ENCODE data around the gene AVEN.

The AVEN gene

GRCh38 chr15:33864360-33865075 lies 174.5 kb downstream of the AVEN start:
- no peak overlapping the region for H2AFZ ChIP-seq (ENCODE audit: low read length)
- TF ChIP-seq EZH2phosphoT487 (IDR thresholded peaks at IDR 0.05; ENCODE audit: borderline replicate concordance) (no peak), CTCF (conservative IDR thresholded peaks at IDR 0.05; ENCODE audit: low read length) (no peak)
- H3K4me3 ChIP-seq (ENCODE audit: low read length, poor library complexity, severe bottlenecking): no peak overlapping the region
- H3K36me3 ChIP-seq (ENCODE audit: insufficient read depth, low read length): peaks cover 9% of the 10 kb centered on the region; the same call in 1 of the 2 replicates
- H3K4me2 ChIP-seq (ENCODE audit: low read depth, low read length, poor library complexity, severe bottlenecking): no peak overlapping the region
- H3K79me2 ChIP-seq (ENCODE audit: insufficient read depth, low read length): no peaks in the 10 kb centered on the region
- H3K9ac ChIP-seq (ENCODE audit: low read depth, low read length, poor library complexity, severe bottlenecking): no peak overlapping the region
- H3K4me1 ChIP-seq (ENCODE audit: insufficient read depth, low read length, poor library complexity, severe bottlenecking): no peaks in the 10 kb centered on the region
- no peaks in the 10 kb centered on the region for H3F3A ChIP-seq (ENCODE audit: low read depth)
- H3K9me3 ChIP-seq (ENCODE audit: insufficient read depth, low read depth, low read length): no peaks in the 10 kb centered on the region
- H3K27me3 ChIP-seq (ENCODE audit: insufficient read depth, low read length, poor library complexity, severe bottlenecking): no peaks in the 10 kb centered on the region
- H3K9me2 ChIP-seq (replicated peaks; ENCODE audit: low read depth, low read length): no peaks in the 10 kb centered on the region
- no peaks in the 10 kb centered on the region for H4K20me1 ChIP-seq (ENCODE audit: insufficient read depth, low read length, poor library complexity, severe bottlenecking)

DNA sequence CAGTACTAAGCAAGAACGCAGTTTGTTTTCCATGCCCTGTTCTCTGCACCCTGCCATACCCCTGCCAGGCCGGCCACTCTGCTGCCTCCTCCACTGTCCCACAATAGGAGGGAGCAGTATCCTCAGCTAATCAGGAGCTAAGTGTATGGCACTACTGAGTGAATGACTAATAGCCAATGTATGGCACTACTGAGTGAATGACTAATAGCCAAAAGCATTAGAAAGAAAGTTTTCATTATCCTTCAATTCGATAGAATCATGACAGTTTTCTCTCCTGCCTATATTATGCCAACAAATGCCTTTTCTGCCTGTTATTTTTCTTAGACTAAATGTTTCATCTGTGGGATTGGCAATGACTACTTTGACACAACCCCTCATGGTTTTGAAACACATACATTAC lies 178.2 kb downstream of the AVEN start:
- no peak overlapping the region for H3K4me2 ChIP-seq (ENCODE audit: low read depth, low read length, poor library complexity, severe bottlenecking)
- peaks cover 2% of the 10 kb centered on the region; the same call in 1 of the 2 replicates for H3K36me3 ChIP-seq (ENCODE audit: insufficient read depth, low read length)
- no peaks in the 10 kb centered on the region for H3K9me2 ChIP-seq (replicated peaks; ENCODE audit: low read depth, low read length)
- no peak overlapping the region for H3K4me3 ChIP-seq (ENCODE audit: low read length, poor library complexity, severe bottlenecking)
- TF ChIP-seq CTCF (conservative IDR thresholded peaks at IDR 0.05; ENCODE audit: low read length): no peak
- TF ChIP-seq EZH2phosphoT487 (IDR thresholded peaks at IDR 0.05; ENCODE audit: borderline replicate concordance): no peak
- no peaks in the 10 kb centered on the region for H3K27me3 ChIP-seq (ENCODE audit: insufficient read depth, low read length, poor library complexity, severe bottlenecking)
- no peak overlapping the region for H3K9ac ChIP-seq (ENCODE audit: low read depth, low read length, poor library complexity, severe bottlenecking)
- H4K20me1 ChIP-seq (ENCODE audit: insufficient read depth, low read length, poor library complexity, severe bottlenecking): no peaks in the 10 kb centered on the region
- H3K9me3 ChIP-seq (ENCODE audit: insufficient read depth, low read depth, low read length): no peaks in the 10 kb centered on the region
- H3K79me2 ChIP-seq (ENCODE audit: insufficient read depth, low read length): no peaks in the 10 kb centered on the region
- H3K4me1 ChIP-seq (ENCODE audit: insufficient read depth, low read length, poor library complexity, severe bottlenecking): no peaks in the 10 kb centered on the region
- no peak overlapping the region for H2AFZ ChIP-seq (ENCODE audit: low read length)
- no peaks in the 10 kb centered on the region for H3F3A ChIP-seq (ENCODE audit: low read depth)

GRCh38 chr15:33859992-33860545 lies 178.9 kb downstream of the AVEN start:
- Histone ChIP-seq H3K79me2 (ENCODE audit: insufficient read depth, low read length) (no peaks in the 10 kb centered on the region), H3K9ac (ENCODE audit: low read depth, low read length, poor library complexity, severe bottlenecking) (no peak overlapping the region), H3K4me2 (ENCODE audit: low read depth, low read length, poor library complexity, severe bottlenecking) (no peak overlapping the region), H3K4me1 (ENCODE audit: insufficient read depth, low read length, poor library complexity, severe bottlenecking) (no peaks in the 10 kb centered on the region), H4K20me1 (ENCODE audit: insufficient read depth, low read length, poor library complexity, severe bottlenecking) (no peaks in the 10 kb centered on the region), H3F3A (ENCODE audit: low read depth) (no peaks in the 10 kb centered on the region), H3K36me3 (ENCODE audit: insufficient read depth, low read length) (no peaks in the 10 kb centered on the region), H3K27me3 (ENCODE audit: insufficient read depth, low read length, poor library complexity, severe bottlenecking) (no peaks in the 10 kb centered on the region), H3K4me3 (ENCODE audit: low read length, poor library complexity, severe bottlenecking) (no peak overlapping the region), H2AFZ (ENCODE audit: low read length) (no peak overlapping the region), H3K9me2 (replicated peaks; ENCODE audit: low read depth, low read length) (no peaks in the 10 kb centered on the region), H3K9me3 (ENCODE audit: insufficient read depth, low read depth, low read length) (no peaks in the 10 kb centered on the region)
- TF ChIP-seq CTCF (conservative IDR thresholded peaks at IDR 0.05; ENCODE audit: low read length) (no peak), EZH2phosphoT487 (IDR thresholded peaks at IDR 0.05; ENCODE audit: borderline replicate concordance) (no peak)
